ENCODE measurements around the gene MYO10. TPM values are rescaled to one million over a fixed set of nuclear protein-coding genes. Genes with fewer than 3 reads are reported as not detected.
"Not testable (repeated sequence)": the region's sequence is repeated elsewhere in the genome, so short reads cannot be mapped to it uniquely, and the experiment has no call there.

MYO10 gene
- total RNA-seq (under 1 TPM; 0.11 to 0.18 TPM), polyA plus RNA-seq (not detected)

- Mint-ChIP-seq H3K27ac (no peak within 1 kb of the TSS), H3K27me3 (peaks cover 42 to 75% of the 10 kb centered on the region in 2 donors), H3K4me3 (peak within 1 kb of the TSS; percentile 9 to 72 (median 56)), H3K36me3 (no peaks in the 10 kb centered on the region), H3K4me1 (peaks cover 14 to 30% (median 17%) of the 10 kb centered on the region in 3 donors), H3K9me3 (peaks cover 0 to 10% (median 2%) of the 10 kb centered on the region in 5 donors)
- Histone ChIP-seq H3K27ac (ENCODE audit: low read depth, low read length) (no peak within 1 kb of the TSS), H3K27me3 (ENCODE audit: insufficient read depth, low read length, poor library complexity, severe bottlenecking) (peaks cover 8% of the 10 kb centered on the region), H3K4me3 (ENCODE audit: low read length) (no peak within 1 kb of the TSS), H3K4me1 (ENCODE audit: insufficient read depth, low read length) (no peaks in the 10 kb centered on the region), H3K36me3 (ENCODE audit: insufficient read depth, low read length) (no peaks in the 10 kb centered on the region), H3K9me3 (ENCODE audit: low read length) (no peaks in the 10 kb centered on the region)
- CTCF ChIA-PET, result no interaction called here
- POLR2A ChIA-PET, result no interaction called here
- peak in 1 of 5 donors; percentile 1 for DNase-seq
Observed at GRCh38 chr5:16936150-16936988, at the start of gene MYO10. TSS of gene MYO10 (minus strand) at chr5:16936288. CDS start at chr5:16935808, 480 bp downstream.

- H3K9me3 ChIP-seq (ENCODE audit: low read length); H3K36me3 Mint-ChIP-seq; H3K9me3 Mint-ChIP-seq; H3K4me3 ChIP-seq (ENCODE audit: low read length); POLR2A ChIA-PET; H3K4me1 ChIP-seq (ENCODE audit: insufficient read depth, low read length); H3K27me3 ChIP-seq (ENCODE audit: insufficient read depth, low read length, poor library complexity, severe bottlenecking); H3K4me3 Mint-ChIP-seq; H3K27ac ChIP-seq (ENCODE audit: low read depth, low read length); CTCF ChIA-PET; H3K4me1 Mint-ChIP-seq; H3K36me3 ChIP-seq (ENCODE audit: insufficient read depth, low read length); H3K27ac Mint-ChIP-seq; H3K27me3 Mint-ChIP-seq; DNase-seq: not testable (repeated sequence)
Observed at GRCh38 chr5:16985304-16985703, 49.2 kb upstream of the MYO10 start.

GRCh38 chr5:16983972-16984371 lies 47.9 kb upstream of the MYO10 start:
- Mint-ChIP-seq H3K9me3 (peaks cover 2 to 6% (median 2%) of the 10 kb centered on the region in 5 donors), H3K27me3 (no peaks in the 10 kb centered on the region), H3K4me1 (no peaks in the 10 kb centered on the region), H3K4me3 (no peak overlapping the region), H3K36me3 (no peaks in the 10 kb centered on the region), H3K27ac (no peak overlapping the region)
- no peaks in the 10 kb centered on the region for H3K4me1 ChIP-seq (ENCODE audit: insufficient read depth, low read length)
- ChIA-PET POLR2A (no interaction called here), CTCF (no interaction called here)
- DNase-seq, result no peak
- H3K36me3 ChIP-seq (ENCODE audit: insufficient read depth, low read length), result no peaks in the 10 kb centered on the region
- no peak overlapping the region for H3K4me3 ChIP-seq (ENCODE audit: low read length)
- H3K27me3 ChIP-seq (ENCODE audit: insufficient read depth, low read length, poor library complexity, severe bottlenecking), result no peaks in the 10 kb centered on the region
- no peak overlapping the region for H3K27ac ChIP-seq (ENCODE audit: low read depth, low read length)
- H3K9me3 ChIP-seq (ENCODE audit: low read length), result no peaks in the 10 kb centered on the region

- no peak for DNase-seq
- Mint-ChIP-seq H3K27me3 (no peaks in the 10 kb centered on the region), H3K4me3 (no peak overlapping the region), H3K4me1 (no peaks in the 10 kb centered on the region), H3K9me3 (peaks cover 2 to 6% (median 2%) of the 10 kb centered on the region in 5 donors), H3K27ac (no peak overlapping the region), H3K36me3 (no peaks in the 10 kb centered on the region)
- no peak overlapping the region for H3K27ac ChIP-seq (ENCODE audit: low read depth, low read length)
- POLR2A ChIA-PET, result no interaction called here
- no peaks in the 10 kb centered on the region for H3K36me3 ChIP-seq (ENCODE audit: insufficient read depth, low read length)
- H3K9me3 ChIP-seq (ENCODE audit: low read length), result no peaks in the 10 kb centered on the region
- H3K4me1 ChIP-seq (ENCODE audit: insufficient read depth, low read length), result no peaks in the 10 kb centered on the region
- H3K4me3 ChIP-seq (ENCODE audit: low read length), result no peak overlapping the region
- CTCF ChIA-PET, result no interaction called here
- H3K27me3 ChIP-seq (ENCODE audit: insufficient read depth, low read length, poor library complexity, severe bottlenecking), result no peaks in the 10 kb centered on the region
Observed at GRCh38 chr5:16983022-16983639, 47.0 kb upstream of the MYO10 start.

GRCh38 chr5:16981700-16982099 lies 45.6 kb upstream of the MYO10 start:
- no peak for DNase-seq
- Histone ChIP-seq H3K27ac (ENCODE audit: low read depth, low read length) (no peak overlapping the region), H3K4me1 (ENCODE audit: insufficient read depth, low read length) (no peaks in the 10 kb centered on the region), H3K36me3 (ENCODE audit: insufficient read depth, low read length) (no peaks in the 10 kb centered on the region), H3K9me3 (ENCODE audit: low read length) (no peaks in the 10 kb centered on the region), H3K27me3 (ENCODE audit: insufficient read depth, low read length, poor library complexity, severe bottlenecking) (no peaks in the 10 kb centered on the region), H3K4me3 (ENCODE audit: low read length) (no peak overlapping the region)
- Mint-ChIP-seq H3K27ac (no peak overlapping the region), H3K27me3 (no peaks in the 10 kb centered on the region), H3K9me3 (peaks cover 0 to 6% (median 2%) of the 10 kb centered on the region in 5 donors), H3K4me1 (no peaks in the 10 kb centered on the region), H3K4me3 (no peak overlapping the region), H3K36me3 (no peaks in the 10 kb centered on the region)
- ChIA-PET CTCF (no interaction called here), POLR2A (no interaction called here)

GRCh38 chr5:16980983-16981382 lies 44.9 kb upstream of the MYO10 start:
- no peaks in the 10 kb centered on the region for H3K4me1 ChIP-seq (ENCODE audit: insufficient read depth, low read length)
- no peaks in the 10 kb centered on the region for H3K36me3 ChIP-seq (ENCODE audit: insufficient read depth, low read length)
- Mint-ChIP-seq H3K27me3 (no peaks in the 10 kb centered on the region), H3K36me3 (no peaks in the 10 kb centered on the region), H3K4me1 (no peaks in the 10 kb centered on the region), H3K9me3 (peaks cover 0 to 6% (median 2%) of the 10 kb centered on the region in 5 donors), H3K4me3 (no peak overlapping the region), H3K27ac (no peak overlapping the region)
- ChIA-PET CTCF (no interaction called here), POLR2A (no interaction called here)
- no peaks in the 10 kb centered on the region for H3K9me3 ChIP-seq (ENCODE audit: low read length)
- no peak overlapping the region for H3K27ac ChIP-seq (ENCODE audit: low read depth, low read length)
- DNase-seq, result no peak
- no peaks in the 10 kb centered on the region for H3K27me3 ChIP-seq (ENCODE audit: insufficient read depth, low read length, poor library complexity, severe bottlenecking)
- no peak overlapping the region for H3K4me3 ChIP-seq (ENCODE audit: low read length)

- Histone ChIP-seq H3K9me3 (ENCODE audit: low read length) (no peaks in the 10 kb centered on the region), H3K36me3 (ENCODE audit: insufficient read depth, low read length) (no peaks in the 10 kb centered on the region), H3K4me1 (ENCODE audit: insufficient read depth, low read length) (no peaks in the 10 kb centered on the region), H3K4me3 (ENCODE audit: low read length) (no peak overlapping the region), H3K27me3 (ENCODE audit: insufficient read depth, low read length, poor library complexity, severe bottlenecking) (no peaks in the 10 kb centered on the region), H3K27ac (ENCODE audit: low read depth, low read length) (no peak overlapping the region)
- CTCF ChIA-PET, result no interaction called here
- H3K9me3 Mint-ChIP-seq, result peaks cover 0 to 12% (median 4%) of the 10 kb centered on the region in 5 donors
- POLR2A ChIA-PET, result no interaction called here
- H3K27me3 Mint-ChIP-seq, result no peaks in the 10 kb centered on the region
- H3K4me3 Mint-ChIP-seq, result no peak overlapping the region
- H3K27ac Mint-ChIP-seq, result no peak overlapping the region
- no peaks in the 10 kb centered on the region for H3K4me1 Mint-ChIP-seq
- DNase-seq, result no peak
- no peaks in the 10 kb centered on the region for H3K36me3 Mint-ChIP-seq
Observed at GRCh38 chr5:16978296-16978695, 42.2 kb upstream of the MYO10 start.

- Histone ChIP-seq H3K27me3 (ENCODE audit: insufficient read depth, low read length, poor library complexity, severe bottlenecking) (no peaks in the 10 kb centered on the region), H3K4me1 (ENCODE audit: insufficient read depth, low read length) (no peaks in the 10 kb centered on the region), H3K4me3 (ENCODE audit: low read length) (no peak overlapping the region), H3K9me3 (ENCODE audit: low read length) (no peaks in the 10 kb centered on the region), H3K36me3 (ENCODE audit: insufficient read depth, low read length) (no peaks in the 10 kb centered on the region), H3K27ac (ENCODE audit: low read depth, low read length) (no peak overlapping the region)
- no peaks in the 10 kb centered on the region for H3K4me1 Mint-ChIP-seq
- no peaks in the 10 kb centered on the region for H3K27me3 Mint-ChIP-seq
- H3K4me3 Mint-ChIP-seq, result no peak overlapping the region
- DNase-seq, result no peak
- no peaks in the 10 kb centered on the region for H3K36me3 Mint-ChIP-seq
- H3K9me3 Mint-ChIP-seq, result peaks cover 0 to 12% (median 4%) of the 10 kb centered on the region in 5 donors
- ChIA-PET CTCF (no interaction called here), POLR2A (no interaction called here)
- no peak overlapping the region for H3K27ac Mint-ChIP-seq
Observed at GRCh38 chr5:16976625-16977008, 40.5 kb upstream of the MYO10 start.
